SIG-M5 (cell line): ENCODE data around the gene CELSR1.
"Not testable (repeated sequence)": the region's sequence is repeated elsewhere in the genome, so short reads cannot be mapped to it uniquely, and the experiment has no call there.

ENCODE experiments used
- DNase-seq: peaks from one replicate; lab custom pipeline; 2025; lab: John Stamatoyannopoulos, UW

The CELSR1 gene

GRCh38 chr22:46320166-46320710 is 217.2 kb downstream of the CELSR1 start:
- no peak for DNase-seq

DNA sequence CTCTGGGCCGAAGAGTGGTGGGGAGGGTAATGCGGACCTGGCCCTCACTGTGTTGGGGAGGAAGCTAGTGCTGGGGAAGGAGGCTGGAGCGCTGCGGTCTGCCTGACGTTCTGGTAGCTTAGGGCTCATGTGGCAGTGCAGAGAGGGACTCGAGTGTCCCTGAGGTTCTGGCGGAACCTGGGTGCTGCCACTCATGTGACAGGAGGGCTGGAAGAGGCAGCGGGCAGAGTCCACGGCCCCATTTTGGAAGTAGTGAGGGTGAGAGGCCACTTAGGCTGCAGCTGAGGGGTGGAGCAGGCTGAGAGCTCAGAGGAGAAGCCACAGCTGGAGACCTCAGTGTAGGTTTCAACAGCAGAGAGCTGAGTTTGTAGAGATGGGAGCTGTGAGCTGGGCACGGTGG is 218.1 kb downstream of the CELSR1 start:
- DNase-seq: no peak

DNA sequence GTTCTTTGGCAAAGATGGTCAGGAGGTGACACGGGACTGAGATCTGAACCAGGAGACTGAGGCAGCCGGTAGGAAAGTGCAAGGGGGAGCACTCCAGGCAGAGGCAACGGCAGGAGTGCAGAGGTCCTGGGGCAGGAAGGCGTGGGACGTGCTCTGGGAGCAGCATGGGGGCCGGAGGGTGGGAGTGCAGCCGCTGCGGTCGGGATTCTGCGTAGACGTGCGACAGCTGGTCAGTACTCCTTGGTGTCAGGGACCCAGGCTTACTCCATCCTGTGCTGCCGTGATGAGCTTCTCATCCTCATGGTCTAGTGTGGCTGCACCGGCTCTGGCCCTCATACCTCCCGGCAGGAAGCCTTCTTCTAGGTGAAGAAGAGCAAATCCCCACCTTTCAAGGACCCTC is 218.8 kb downstream of the CELSR1 start:
- DNase-seq: no peak

GRCh38 chr22:46317646-46318045 is 219.8 kb downstream of the CELSR1 start:
- no peak for DNase-seq

GRCh38 chr22:46315976-46316375 is 221.4 kb downstream of the CELSR1 start:
- no peak for DNase-seq

GRCh38 chr22:46312848-46313247 is 224.6 kb downstream of the CELSR1 start:
- not testable (repeated sequence) for DNase-seq

- no peak for DNase-seq
Measured at GRCh38 chr22:46312056-46312455, 225.4 kb downstream of the CELSR1 start.
